ENCODE data around the gene HS1BP3. TPM values are rescaled to one million over a fixed set of nuclear protein-coding genes. Genes with fewer than 3 reads are reported as not detected.

Gene HS1BP3
- polyA plus RNA-seq, 4 donors: 18.5 to 39.7 (median 23.4) TPM

GRCh38 chr2:20653695-20654534 is 3.0 kb upstream of the HS1BP3 start:
- WGBS, 3 donors: 82 to 87% (median 87%) methylated on average over 7 of the region's 7 CpGs
- H3K4me3 ChIP-seq (ENCODE audit: low read depth in 1 of 3, low read length in 3 of 3): no peak overlapping the region
- H3K36me3 ChIP-seq (ENCODE audit: control insufficient read depth in 3 of 3, insufficient read depth in 2 of 3, low read depth in 1 of 3, low read length in 3 of 3): no peaks in the 10 kb centered on the region
- no peak overlapping the region for H3K27ac ChIP-seq (ENCODE audit: low read depth in 1 of 3, low read length in 2 of 3)
- H3K27me3 ChIP-seq (ENCODE audit: control insufficient read depth in 3 of 3, insufficient read depth in 3 of 3, low read length in 3 of 3): peaks cover 0 to 9% (median 0%) of the 10 kb centered on the region in 3 donors
- no peaks in the 10 kb centered on the region for H3K9me3 ChIP-seq (ENCODE audit: control insufficient read depth in 2 of 2, insufficient read depth in 1 of 2, low read depth in 1 of 2, low read length in 1 of 2)
- DNase-seq (no peak), FAIRE-seq (no peak)
- peaks cover 0 to 17% (median 4%) of the 10 kb centered on the region in 3 donors for H3K4me1 ChIP-seq (ENCODE audit: control insufficient read depth in 3 of 3, insufficient read depth in 2 of 3, low read depth in 1 of 3, low read length in 2 of 3)

- 93 to 96% (median 94%) methylated on average over 11 of the region's 11 CpGs for WGBS, 3 donors
- FAIRE-seq: no peak
- DNase-seq: no peak
- no peak overlapping the region for H3K27ac ChIP-seq (ENCODE audit: low read depth in 1 of 3, low read length in 2 of 3)
- no peaks in the 10 kb centered on the region for H3K9me3 ChIP-seq (ENCODE audit: control insufficient read depth in 2 of 2, insufficient read depth in 1 of 2, low read depth in 1 of 2, low read length in 1 of 2)
- H3K27me3 ChIP-seq (ENCODE audit: control insufficient read depth in 3 of 3, insufficient read depth in 3 of 3, low read length in 3 of 3): peaks cover 0 to 9% (median 0%) of the 10 kb centered on the region in 3 donors
- no peak overlapping the region for H3K4me3 ChIP-seq (ENCODE audit: low read depth in 1 of 3, low read length in 3 of 3)
- peaks cover 0 to under 1% (median 0%) of the 10 kb centered on the region in 3 donors for H3K36me3 ChIP-seq (ENCODE audit: control insufficient read depth in 3 of 3, insufficient read depth in 2 of 3, low read depth in 1 of 3, low read length in 3 of 3)
- peaks cover 0 to 26% (median 9%) of the 10 kb centered on the region in 3 donors for H3K4me1 ChIP-seq (ENCODE audit: control insufficient read depth in 3 of 3, insufficient read depth in 2 of 3, low read depth in 1 of 3, low read length in 2 of 3)
These were observed 2.0 kb upstream of the HS1BP3 start for GRCh38 chr2:20652673-20653575.

GRCh38 chr2:20652141-20652540 is 1.2 kb upstream of the HS1BP3 start:
- peaks cover 0 to 5% (median 0%) of the 10 kb centered on the region in 3 donors for H3K36me3 ChIP-seq (ENCODE audit: control insufficient read depth in 3 of 3, insufficient read depth in 2 of 3, low read depth in 1 of 3, low read length in 3 of 3)
- 93 to 97% (median 96%) methylated on average over 7 of the region's 7 CpGs for WGBS, 3 donors
- no peaks in the 10 kb centered on the region for H3K9me3 ChIP-seq (ENCODE audit: control insufficient read depth in 2 of 2, insufficient read depth in 1 of 2, low read depth in 1 of 2, low read length in 1 of 2)
- no peak overlapping the region for H3K27ac ChIP-seq (ENCODE audit: low read depth in 1 of 3, low read length in 2 of 3)
- no peak overlapping the region for H3K4me3 ChIP-seq (ENCODE audit: low read depth in 1 of 3, low read length in 3 of 3)
- no peak for DNase-seq
- peaks cover 0 to 29% (median 9%) of the 10 kb centered on the region in 3 donors for H3K4me1 ChIP-seq (ENCODE audit: control insufficient read depth in 3 of 3, insufficient read depth in 2 of 3, low read depth in 1 of 3, low read length in 2 of 3)
- no peak for FAIRE-seq
- peaks cover 0 to 5% (median 0%) of the 10 kb centered on the region in 3 donors for H3K27me3 ChIP-seq (ENCODE audit: control insufficient read depth in 3 of 3, insufficient read depth in 3 of 3, low read length in 3 of 3)

GRCh38 chr2:20651731-20652099 is 817 bp upstream of the HS1BP3 start:
- 77 to 82% (median 81%) methylated on average over 7 of the region's 7 CpGs for WGBS, 3 donors

GRCh38 chr2:20650393-20650876 is 463 bp downstream of the HS1BP3 start:
- peak overlapping the region; percentile 65 to 72 (median 71) for H3K27ac ChIP-seq (ENCODE audit: low read depth in 1 of 3, low read length in 2 of 3)
- DNase-seq (peak; percentile 29 to 59), FAIRE-seq (no peak)

More at GRCh38 chr2:20651731-20652099, 817 bp upstream of the HS1BP3 start:
- H3K36me3 ChIP-seq (ENCODE audit: control insufficient read depth in 3 of 3, insufficient read depth in 2 of 3, low read depth in 1 of 3, low read length in 3 of 3): peaks cover 0 to 10% (median 0%) of the 10 kb centered on the region in 3 donors
- peak overlapping the region in 2 of 3 donors; percentile 80 to 93 for H3K27ac ChIP-seq (ENCODE audit: low read depth in 1 of 3, low read length in 2 of 3)
- DNase-seq (no peak), FAIRE-seq (no peak)
- H3K9me3 ChIP-seq (ENCODE audit: control insufficient read depth in 2 of 2, insufficient read depth in 1 of 2, low read depth in 1 of 2, low read length in 1 of 2): no peaks in the 10 kb centered on the region
- peak overlapping the region in 2 of 3 donors; percentile 46 to 69 for H3K4me3 ChIP-seq (ENCODE audit: low read depth in 1 of 3, low read length in 3 of 3)
- peaks cover 0 to 29% (median 9%) of the 10 kb centered on the region in 3 donors for H3K4me1 ChIP-seq (ENCODE audit: control insufficient read depth in 3 of 3, insufficient read depth in 2 of 3, low read depth in 1 of 3, low read length in 2 of 3)
- H3K27me3 ChIP-seq (ENCODE audit: control insufficient read depth in 3 of 3, insufficient read depth in 3 of 3, low read length in 3 of 3): peaks cover 0 to 3% (median 0%) of the 10 kb centered on the region in 3 donors

GRCh38 chr2:20649976-20650375 is 922 bp downstream of the HS1BP3 start:
- no peaks in the 10 kb centered on the region for H3K27me3 ChIP-seq (ENCODE audit: control insufficient read depth in 3 of 3, insufficient read depth in 3 of 3, low read length in 3 of 3)
- no peaks in the 10 kb centered on the region for H3K9me3 ChIP-seq (ENCODE audit: control insufficient read depth in 2 of 2, insufficient read depth in 1 of 2, low read depth in 1 of 2, low read length in 1 of 2)
- no peak overlapping the region for H3K27ac ChIP-seq (ENCODE audit: low read depth in 1 of 3, low read length in 2 of 3)
- peak overlapping the region in 2 of 3 donors; percentile 84 to 92 for H3K4me3 ChIP-seq (ENCODE audit: low read depth in 1 of 3, low read length in 3 of 3)
- FAIRE-seq: no peak
- peaks cover 0 to 29% (median 9%) of the 10 kb centered on the region in 3 donors for H3K4me1 ChIP-seq (ENCODE audit: control insufficient read depth in 3 of 3, insufficient read depth in 2 of 3, low read depth in 1 of 3, low read length in 2 of 3)
- no peak for DNase-seq
- H3K36me3 ChIP-seq (ENCODE audit: control insufficient read depth in 3 of 3, insufficient read depth in 2 of 3, low read depth in 1 of 3, low read length in 3 of 3): peaks cover 0 to 27% (median 1%) of the 10 kb centered on the region in 3 donors
- WGBS, 3 donors: 37 to 64% (median 48%) methylated on average over 7 of the region's 7 CpGs

More at GRCh38 chr2:20650393-20650876, 463 bp downstream of the HS1BP3 start:
- peaks cover 0 to 29% (median 9%) of the 10 kb centered on the region in 3 donors for H3K4me1 ChIP-seq (ENCODE audit: control insufficient read depth in 3 of 3, insufficient read depth in 2 of 3, low read depth in 1 of 3, low read length in 2 of 3)
- 4 to 12% (median 8%) methylated on average over 19 of the region's 19 CpGs for WGBS, 3 donors
- no peaks in the 10 kb centered on the region for H3K27me3 ChIP-seq (ENCODE audit: control insufficient read depth in 3 of 3, insufficient read depth in 3 of 3, low read length in 3 of 3)
- peak overlapping the region; percentile 70 to 92 (median 84) for H3K4me3 ChIP-seq (ENCODE audit: low read depth in 1 of 3, low read length in 3 of 3)
- H3K36me3 ChIP-seq (ENCODE audit: control insufficient read depth in 3 of 3, insufficient read depth in 2 of 3, low read depth in 1 of 3, low read length in 3 of 3): peaks cover 0 to 23% (median 0%) of the 10 kb centered on the region in 3 donors
- H3K9me3 ChIP-seq (ENCODE audit: control insufficient read depth in 2 of 2, insufficient read depth in 1 of 2, low read depth in 1 of 2, low read length in 1 of 2): no peaks in the 10 kb centered on the region

GRCh38 chr2:20649576-20649975 is 1.3 kb downstream of the HS1BP3 start:
- 88 to 89% (median 89%) methylated on average over 11 of the region's 11 CpGs for WGBS, 3 donors
- DNase-seq (no peak), FAIRE-seq (no peak)
- H3K9me3 ChIP-seq (ENCODE audit: control insufficient read depth in 2 of 2, insufficient read depth in 1 of 2, low read depth in 1 of 2, low read length in 1 of 2): no peaks in the 10 kb centered on the region
- H3K4me1 ChIP-seq (ENCODE audit: control insufficient read depth in 3 of 3, insufficient read depth in 2 of 3, low read depth in 1 of 3, low read length in 2 of 3): peaks cover 0 to 29% (median 9%) of the 10 kb centered on the region in 3 donors
- H3K27ac ChIP-seq (ENCODE audit: low read depth in 1 of 3, low read length in 2 of 3): no peak overlapping the region
- no peaks in the 10 kb centered on the region for H3K27me3 ChIP-seq (ENCODE audit: control insufficient read depth in 3 of 3, insufficient read depth in 3 of 3, low read length in 3 of 3)
- H3K4me3 ChIP-seq (ENCODE audit: low read depth in 1 of 3, low read length in 3 of 3): peak overlapping the region in 1 of 3 donors; percentile 84
- H3K36me3 ChIP-seq (ENCODE audit: control insufficient read depth in 3 of 3, insufficient read depth in 2 of 3, low read depth in 1 of 3, low read length in 3 of 3): peaks cover 0 to 31% (median 2%) of the 10 kb centered on the region in 3 donors

GRCh38 chr2:20648831-20649230 is 2.1 kb downstream of the HS1BP3 start:
- 96 to 98% (median 98%) methylated on average over 9 of the region's 9 CpGs for WGBS, 3 donors
- Histone ChIP-seq H3K36me3 (ENCODE audit: control insufficient read depth in 3 of 3, insufficient read depth in 2 of 3, low read depth in 1 of 3, low read length in 3 of 3) (peaks cover 0 to 39% (median 2%) of the 10 kb centered on the region in 3 donors), H3K4me1 (ENCODE audit: control insufficient read depth in 3 of 3, insufficient read depth in 2 of 3, low read depth in 1 of 3, low read length in 2 of 3) (peaks cover 0 to 29% (median 9%) of the 10 kb centered on the region in 3 donors), H3K27me3 (ENCODE audit: control insufficient read depth in 3 of 3, insufficient read depth in 3 of 3, low read length in 3 of 3) (no peaks in the 10 kb centered on the region), H3K9me3 (ENCODE audit: control insufficient read depth in 2 of 2, insufficient read depth in 1 of 2, low read depth in 1 of 2, low read length in 1 of 2) (no peaks in the 10 kb centered on the region), H3K27ac (ENCODE audit: low read depth in 1 of 3, low read length in 2 of 3) (no peak overlapping the region), H3K4me3 (ENCODE audit: low read depth in 1 of 3, low read length in 3 of 3) (no peak overlapping the region)
- DNase-seq: no peak
- FAIRE-seq: no peak

Data from small intestine (tissue), 7 donors.